ENCODE data around the gene AK9.
A peak's percentile ranks its signal among the peaks of the same experiment; 100 is the strongest.
"Not testable (repeated sequence)": the region's sequence is repeated elsewhere in the genome, so short reads cannot be mapped to it uniquely, and the experiment has no call there.

The AK9 gene

DNA sequence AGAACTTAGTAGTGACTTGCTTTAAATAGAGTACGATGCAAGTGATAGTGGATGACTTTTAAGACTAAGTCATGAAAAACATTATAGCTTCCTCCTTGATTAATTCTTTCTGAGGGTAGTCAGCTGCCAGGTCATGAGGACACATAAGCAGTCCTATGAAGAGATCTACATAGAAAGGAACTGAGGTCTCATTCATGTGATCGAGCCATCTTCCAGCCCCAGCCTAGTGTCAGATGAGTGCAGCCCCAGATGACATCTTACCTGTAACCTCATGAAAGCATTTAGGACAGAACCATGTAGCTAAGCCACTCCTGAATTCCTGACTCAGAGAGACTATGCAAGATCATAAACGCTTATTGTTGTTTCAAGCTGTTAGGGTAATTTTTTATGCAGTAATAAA lies 67.7 kb downstream of the AK9 start:
- no peak for DNase-seq

DNA sequence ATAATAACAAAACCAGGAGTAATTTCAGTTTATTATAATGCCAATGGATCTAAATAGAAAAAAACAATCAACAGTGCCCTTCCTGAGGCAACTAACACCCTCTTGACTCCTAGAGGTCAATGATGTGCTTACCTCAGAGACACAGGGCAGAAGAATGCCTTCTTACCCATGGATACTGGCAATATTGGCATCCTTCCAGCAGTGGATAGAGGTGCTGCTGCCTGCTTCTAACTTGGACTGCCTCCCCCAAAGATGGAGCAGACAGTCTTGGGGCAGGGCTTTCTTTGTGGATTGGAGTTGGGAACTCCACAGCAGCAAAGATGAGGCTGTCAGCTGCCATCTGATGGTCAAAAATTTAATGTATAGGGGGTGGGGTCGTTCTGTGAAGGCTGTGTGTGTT lies 78.7 kb downstream of the AK9 start:
- no peak for DNase-seq

DNA sequence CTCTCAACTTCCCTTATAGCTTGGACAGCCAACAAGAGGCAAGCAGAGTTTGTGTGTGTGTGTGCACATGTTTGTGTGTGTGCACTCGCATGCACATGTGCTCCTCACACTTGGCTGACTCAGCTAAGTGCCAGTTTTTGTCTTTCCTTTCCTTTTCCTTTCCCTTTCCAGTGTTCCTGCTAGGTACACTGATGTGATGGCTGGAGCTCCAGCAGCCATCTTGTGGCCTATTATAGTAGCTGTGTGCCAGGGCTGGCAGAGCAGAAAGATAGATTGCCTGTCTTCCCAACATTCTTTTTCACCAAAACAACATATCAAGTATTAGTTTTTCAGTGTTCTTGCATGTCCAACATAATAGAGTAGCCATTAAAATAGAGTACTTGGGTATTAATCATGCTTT lies 79.5 kb downstream of the AK9 start:
- no peak for DNase-seq

DNA sequence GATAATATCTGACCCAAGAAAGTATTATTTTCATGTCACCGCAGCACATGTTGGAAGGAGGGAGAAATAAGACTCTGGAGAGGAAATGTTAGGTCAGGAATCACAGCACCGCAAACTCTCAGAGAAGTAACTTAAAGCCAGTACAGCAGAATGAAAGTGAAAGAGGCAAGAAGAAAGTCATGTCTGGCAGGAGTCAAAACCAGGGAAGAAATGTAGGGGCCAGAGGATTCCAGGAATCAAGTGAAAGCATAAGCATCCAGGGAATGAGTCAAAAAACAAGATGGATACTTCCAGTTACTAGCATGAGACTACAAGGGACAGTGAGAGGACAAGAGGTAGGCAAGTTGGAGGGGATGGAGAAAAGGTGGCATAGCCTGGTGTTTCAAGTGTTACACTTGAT lies 80.4 kb downstream of the AK9 start:
- DNase-seq = no peak

DNA sequence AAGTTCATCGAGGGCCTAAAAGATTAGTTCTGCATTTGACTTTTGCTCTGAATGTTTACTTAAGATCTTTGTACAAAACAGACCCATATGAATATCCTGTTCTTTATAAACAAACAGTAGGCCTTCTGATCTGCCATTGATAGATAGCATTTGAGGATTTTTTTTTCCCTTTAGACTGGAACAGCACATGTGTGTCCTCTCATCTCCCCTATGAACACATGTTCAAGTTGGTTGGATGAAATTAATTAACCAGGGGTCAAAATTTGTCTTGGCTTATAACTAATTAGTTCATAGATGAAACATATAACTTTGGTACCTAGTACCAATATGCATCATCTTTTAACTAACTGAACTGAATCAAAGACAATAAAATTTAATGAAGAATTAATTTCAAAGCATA lies 81.3 kb downstream of the AK9 start:
- DNase-seq = no peak

DNA sequence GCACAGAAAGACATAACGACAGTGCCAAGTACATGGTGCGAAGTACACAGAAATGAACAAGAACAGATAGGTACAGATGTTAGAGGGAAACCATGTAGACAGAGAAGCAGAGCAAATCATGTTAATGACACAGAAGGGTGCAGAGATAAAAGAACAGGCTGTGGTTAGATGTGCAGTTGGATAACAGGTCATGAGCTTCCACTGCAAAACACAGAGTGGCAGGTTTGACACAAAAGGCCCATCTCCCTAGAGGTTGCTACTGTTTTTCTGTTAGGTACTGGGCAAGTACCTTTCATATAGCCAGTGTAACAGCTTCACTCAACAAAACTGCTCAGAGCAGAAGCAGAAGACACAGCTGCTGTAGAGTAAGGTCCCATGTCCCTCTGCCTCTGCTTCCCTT lies 84.6 kb downstream of the AK9 start:
- no peak for DNase-seq

DNA sequence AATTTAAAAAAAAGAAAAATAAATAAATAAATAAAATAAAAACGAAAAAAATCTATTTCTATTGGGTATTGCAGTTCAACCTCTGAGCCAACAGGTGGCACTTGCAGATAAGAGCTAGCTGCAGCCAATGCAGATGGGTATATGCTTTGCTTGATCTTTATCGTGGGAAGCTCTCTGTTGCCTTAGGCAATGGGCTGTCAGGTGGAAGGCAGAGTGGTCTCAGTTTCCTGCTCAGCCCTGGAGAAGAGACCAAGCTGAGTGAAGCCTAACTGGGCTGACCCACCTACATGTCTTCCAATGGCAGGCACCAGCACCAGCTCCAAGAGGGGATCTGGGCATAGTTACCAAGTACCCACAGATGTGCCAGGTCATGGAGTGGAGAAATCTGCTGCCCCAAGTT lies 95.0 kb downstream of the AK9 start:
- DNase-seq = peak; percentile 11 to 51

DNA sequence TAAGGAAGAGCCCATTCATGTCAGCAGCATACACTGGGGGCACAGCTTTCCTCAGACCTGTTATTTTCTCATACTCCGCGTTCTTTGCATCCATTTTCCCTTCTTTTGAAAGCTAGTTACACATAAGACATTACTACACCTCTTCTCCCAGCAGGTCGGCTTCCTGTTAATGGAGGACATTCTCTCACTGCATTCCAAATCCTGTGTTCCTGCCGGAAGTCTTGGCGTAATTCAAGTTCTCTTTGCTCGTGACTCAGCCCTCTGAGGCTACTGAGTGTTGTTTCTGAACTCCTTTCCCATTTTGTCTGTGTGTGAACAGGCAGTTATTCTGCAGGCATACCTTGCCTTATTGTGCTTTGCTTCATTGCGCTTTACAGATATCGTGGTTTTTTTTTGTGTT lies 110.5 kb downstream of the AK9 start:
- DNase-seq = no peak

DNA sequence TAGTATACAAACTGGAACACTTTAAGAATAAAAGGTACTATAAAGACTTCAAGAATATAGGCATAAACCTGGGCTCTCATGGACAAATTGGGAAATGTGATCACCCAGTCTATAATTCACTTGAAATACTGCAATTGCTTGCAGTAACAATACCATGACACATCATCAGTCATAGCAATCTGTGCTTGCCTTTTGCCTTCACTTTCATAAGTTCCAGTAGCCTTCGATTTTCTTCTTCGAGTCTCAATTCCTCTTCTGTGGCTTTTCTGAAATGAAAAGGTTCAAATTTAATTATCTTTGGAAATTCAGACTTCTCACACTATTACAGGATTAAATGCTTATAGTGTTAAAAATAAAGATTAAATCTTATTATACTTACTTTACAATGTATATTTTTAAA lies 111.6 kb downstream of the AK9 start:
- DNase-seq = no peak

DNA sequence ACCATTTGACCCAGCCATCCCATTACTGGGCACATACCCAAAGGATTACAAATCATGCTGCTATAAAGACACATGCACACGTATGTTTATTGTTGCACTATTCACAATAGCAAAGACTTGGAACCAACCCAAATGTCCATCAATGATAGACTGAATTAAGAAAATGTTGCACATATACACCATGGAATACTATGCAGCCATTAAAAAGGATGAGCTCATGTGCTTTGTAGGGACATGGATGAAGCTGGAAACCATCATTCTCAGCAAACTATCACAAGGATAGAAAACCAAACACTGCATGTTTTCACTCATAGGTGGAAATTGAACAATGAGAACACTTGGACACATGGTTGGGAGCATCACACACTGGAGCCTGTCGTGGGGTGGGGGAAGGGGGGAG lies 121.1 kb downstream of the AK9 start:
- DNase-seq = not testable (repeated sequence)

DNA sequence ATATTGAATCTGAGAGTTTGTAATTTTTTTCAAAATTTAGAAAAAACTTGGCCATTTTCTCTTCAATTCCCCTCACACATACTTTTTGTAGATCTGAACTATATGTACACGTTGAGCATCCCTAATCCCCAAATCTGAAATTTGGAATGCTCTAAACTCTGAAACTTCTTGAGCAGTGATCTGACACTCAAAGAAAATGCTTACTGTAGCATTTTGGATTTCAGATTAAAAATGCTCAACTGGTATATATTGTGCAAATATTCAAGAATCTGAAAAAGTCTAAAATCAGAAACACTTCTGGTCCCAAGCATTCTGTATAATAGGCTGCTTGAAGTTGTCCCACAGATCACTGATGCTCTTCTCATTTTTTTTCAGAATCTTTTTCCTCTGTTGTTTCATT lies 129.2 kb downstream of the AK9 start:
- no peak for DNase-seq

DNA sequence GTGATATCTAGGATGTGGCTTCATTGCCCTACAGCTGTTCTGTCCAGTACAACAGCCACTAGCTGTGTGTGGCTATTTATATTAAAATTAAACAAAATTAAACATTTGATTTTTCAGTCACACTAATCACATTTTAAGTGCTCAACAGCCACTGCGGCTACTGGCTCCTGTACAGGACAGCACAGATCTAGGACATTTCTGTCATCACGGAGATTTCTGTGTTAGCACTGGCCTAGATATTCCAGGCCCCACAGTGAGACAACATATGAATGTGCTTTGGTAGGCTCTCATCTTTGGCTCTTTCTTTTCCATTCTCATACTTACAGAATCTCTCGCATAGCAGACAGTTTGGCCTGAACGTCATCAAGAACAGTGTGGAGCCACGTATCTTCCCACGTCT lies 159.6 kb downstream of the AK9 start:
- no peak for DNase-seq

DNA sequence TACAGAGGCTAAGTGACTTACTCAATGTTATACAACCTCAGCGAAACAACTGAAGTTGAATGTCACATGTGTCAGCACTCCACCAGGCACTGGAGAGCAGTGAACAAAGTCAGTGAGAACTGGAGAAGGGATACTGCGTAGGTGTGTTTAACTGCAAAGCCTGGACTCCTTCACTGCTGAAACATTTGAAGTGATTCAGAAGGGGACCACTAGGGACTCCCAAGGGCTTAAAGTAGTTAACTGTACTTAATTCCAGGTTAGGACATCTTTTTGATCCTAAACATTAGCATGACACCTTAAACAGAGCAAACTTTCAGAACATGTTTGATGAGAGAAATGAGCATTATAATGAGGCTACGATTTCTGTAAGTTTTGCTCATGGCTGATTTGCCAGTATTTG lies 163.0 kb downstream of the AK9 start:
- peak in 1 of 2 experiments; percentile 34 for DNase-seq

DNA sequence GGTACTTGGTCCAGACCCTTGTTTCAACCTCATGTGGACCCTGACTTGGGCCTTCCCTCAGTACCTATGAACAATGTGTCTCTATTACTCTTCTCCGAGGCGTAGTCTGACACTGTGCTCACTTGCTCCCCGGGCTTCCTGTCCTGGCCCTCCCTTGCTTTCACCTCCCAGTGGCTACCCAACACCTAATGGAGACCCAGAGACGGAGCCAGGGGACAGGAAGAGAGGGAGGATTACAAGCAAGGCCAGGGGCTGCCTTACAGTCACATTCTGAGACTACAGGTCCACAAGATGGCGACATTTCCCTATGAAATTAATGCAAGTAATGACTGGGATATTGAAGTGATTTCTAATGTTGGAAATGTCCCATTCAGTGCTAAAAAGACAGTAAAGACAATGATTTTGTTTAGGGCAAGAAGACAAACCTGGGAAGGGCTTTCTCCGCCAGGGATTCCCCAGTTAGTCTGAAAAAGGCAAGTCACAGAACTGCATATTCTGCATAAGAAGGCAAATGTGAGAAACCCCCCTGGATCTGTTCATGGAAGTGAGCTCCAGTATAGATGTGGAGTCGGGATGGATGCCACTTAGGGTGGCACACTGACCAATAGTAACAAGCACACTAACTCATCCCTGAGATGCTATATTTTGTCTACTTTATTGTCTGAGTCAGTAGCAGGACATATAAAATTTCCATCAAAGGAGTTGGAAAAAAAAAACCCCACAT lies 163.9 kb downstream of the AK9 start:
- DNase-seq = peak; percentile 61 to 88

DNA sequence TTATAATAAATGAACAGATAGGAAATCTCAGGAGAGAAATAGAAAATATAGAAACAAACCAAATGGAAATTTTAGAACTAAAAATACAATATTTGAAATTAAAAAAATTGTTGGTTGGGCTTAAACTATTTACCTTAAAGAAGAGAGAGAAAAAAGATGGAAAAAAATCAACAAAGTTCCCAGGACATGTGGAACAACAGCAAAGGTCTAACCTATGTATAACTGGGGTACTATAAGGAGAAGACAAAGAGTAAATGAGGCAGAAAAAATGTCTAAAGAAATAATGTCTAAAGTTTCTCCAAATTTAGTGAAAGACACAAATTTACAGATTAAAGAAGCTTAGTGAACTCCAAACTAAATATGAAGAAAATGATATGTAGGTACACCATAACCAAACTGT lies 166.9 kb downstream of the AK9 start:
- DNase-seq = no peak

DNA sequence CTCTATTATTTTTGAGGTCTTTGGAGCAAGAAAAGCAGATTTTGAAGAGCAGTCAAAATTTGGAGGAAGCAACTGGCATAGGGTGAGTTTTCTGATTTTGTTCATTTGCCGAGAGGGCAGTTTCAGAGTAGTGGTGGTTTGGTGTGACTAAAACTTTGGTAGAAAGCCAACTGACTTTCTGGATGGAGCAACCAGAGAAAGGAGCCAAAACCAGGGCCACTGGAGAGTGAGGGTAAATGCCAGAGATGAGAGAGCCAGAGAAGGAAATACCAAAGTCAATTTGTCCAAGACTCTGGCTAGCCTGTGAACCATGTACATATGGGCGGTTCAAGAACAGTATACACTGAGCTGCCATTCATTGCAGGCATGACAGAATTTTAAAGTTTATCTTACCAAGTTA lies 167.5 kb downstream of the AK9 start:
- DNase-seq = no peak

DNA sequence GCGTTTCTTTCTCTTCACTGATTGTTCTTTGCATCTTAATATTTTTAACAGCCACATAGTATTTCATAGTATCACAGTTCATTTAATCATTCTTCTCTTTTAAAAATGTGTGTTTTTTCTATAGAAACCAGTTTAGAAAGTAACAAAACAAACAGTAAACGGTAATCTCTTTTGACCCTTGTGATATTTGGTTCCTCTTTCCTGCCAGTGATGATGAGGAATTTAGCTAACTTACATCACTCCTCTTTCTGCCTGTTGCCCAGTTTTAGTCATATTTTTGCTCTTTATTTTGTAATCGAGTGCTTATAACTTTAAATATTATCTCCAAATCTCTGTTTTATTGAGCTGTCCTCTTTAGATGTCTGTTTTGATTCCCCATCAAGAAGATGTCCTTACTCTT lies 169.9 kb downstream of the AK9 start:
- DNase-seq = no peak

DNA sequence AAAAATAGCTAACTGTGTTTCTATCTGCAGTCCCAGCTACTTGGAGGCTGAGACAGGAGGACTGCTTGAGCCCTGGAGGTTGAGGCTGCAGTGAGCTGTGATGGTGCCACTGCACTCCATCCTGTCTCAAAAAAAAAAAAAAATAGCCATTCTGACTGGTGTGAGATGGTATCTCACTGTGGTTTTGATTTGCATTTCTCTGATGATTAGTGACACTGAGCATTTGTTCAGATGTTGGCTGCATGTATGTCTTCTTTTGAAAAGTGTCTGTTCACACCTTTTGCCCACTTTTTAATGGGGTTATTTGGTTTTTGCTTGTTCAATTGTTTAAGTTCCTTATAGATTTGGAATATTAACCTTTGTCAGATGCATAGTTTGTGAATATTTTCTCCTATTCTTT lies 171.4 kb downstream of the AK9 start:
- not testable (repeated sequence) for DNase-seq

DNA sequence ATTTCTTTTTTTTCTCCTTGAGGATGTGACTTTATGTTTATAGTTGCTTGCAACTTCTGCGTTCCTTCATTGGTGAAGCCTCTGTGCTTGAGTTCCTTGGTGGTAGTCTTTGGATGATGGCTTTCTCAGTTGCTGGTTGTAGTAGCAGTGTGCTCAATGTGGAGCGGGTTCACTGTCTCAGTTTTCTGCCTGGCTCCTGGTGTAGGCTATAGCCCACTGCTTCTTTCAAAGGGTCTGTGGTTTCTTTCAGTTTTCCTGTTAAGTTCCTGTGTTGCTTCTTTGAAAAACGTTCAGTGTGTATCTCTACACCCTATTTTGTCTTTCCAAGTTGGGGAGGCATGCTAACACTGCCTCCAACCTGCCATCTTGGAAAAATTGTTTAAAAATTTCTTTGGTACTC lies 174.1 kb downstream of the AK9 start:
- DNase-seq = no peak

DNA sequence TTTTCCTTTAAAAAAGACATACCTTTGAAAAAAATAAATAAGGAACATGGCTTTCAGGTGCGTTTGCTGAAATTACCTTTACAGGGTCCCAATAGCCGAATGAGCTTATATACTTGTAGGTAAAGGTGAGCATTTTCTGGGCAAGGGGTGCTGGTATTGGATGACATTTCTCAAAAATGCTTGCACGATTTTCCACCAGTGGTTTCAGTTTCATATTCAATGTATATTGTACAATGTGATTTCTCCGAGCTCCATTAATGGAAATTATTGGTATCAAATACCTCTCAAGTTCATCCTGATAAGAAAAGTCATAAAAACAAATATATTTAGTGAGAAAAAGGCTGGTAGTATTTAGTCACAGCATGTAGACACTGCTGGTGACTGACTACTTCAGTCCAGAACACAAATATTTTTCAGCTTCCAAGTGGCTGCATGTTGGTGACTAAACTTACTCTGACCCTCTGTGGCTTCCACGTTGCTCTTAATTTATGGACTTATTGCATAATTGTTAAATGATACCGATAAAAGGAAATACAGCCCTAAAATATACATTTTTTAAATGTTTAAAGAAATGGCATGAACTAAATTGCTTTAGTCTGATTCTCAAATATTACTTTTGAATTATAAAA lies 175.1 kb downstream of the AK9 start:
- no peak for DNase-seq

DNA sequence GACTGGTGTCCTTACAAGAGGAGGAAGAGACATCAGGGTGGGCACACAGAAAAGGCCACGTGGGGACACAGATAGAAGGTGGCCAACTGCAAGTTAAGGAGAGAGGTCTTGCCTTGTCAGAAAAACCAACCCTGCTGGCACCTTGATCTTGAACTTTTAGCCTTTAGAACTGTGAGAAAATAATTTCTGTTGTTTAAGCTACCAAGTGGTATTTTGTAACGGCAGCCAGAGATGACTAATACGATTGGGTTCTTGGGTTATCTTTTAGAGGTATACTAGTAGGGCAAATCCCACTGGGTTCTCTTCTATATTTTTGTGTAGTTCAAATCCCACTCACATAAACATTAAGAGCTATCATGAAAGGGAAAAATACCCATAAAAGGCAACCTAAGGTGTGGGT lies 176.1 kb downstream of the AK9 start:
- no peak for DNase-seq

DNA sequence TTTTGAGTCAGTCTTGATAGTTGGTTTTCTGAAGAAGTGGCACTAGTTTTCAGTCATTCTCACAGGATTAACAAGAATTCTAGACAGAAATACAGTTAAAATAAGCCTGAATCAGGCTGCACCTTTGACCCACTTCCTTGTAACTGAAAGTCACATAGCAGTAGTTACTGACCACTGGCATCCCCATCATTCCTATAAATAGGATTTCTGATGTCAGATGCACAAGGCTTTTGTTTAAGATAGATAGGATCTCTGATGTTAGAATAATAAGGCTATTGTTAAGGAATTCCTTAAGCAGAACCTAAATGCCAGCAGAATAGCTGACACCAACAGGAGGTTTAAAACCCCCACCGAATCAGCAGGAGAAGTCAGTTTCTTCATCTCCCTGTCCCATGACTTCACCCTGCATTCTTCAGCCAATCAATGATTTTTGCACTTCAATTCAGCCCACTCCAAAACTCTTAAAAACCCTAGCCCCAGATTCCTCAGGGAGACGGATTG lies 177.4 kb downstream of the AK9 start:
- DNase-seq = peak; percentile 9 to 10

DNA sequence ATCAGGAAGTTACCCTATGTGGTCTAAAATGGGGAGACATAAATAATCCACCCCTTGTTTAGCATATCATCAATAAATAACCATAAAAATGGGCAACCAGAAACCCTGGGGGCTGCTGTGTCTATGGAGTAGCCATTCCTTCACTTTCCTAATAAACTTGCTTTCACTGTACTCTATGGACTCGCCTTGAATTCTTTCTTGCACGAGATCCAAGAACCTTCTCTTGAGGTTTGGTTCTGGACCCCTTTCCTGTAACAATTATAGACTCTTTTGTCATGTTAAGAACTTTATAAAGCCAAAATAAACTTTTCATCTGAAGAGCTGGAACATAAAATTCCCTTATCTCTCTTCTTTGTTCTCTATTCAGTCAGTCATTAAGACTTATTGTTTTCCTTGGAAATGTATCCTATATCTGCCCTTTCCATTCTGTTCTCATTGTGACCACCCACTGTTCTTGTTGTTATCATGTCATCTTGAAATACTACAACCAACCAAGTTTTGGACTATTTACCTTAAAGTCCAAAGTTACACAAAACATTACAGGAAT lies 178.7 kb downstream of the AK9 start:
- no peak for DNase-seq

DNA sequence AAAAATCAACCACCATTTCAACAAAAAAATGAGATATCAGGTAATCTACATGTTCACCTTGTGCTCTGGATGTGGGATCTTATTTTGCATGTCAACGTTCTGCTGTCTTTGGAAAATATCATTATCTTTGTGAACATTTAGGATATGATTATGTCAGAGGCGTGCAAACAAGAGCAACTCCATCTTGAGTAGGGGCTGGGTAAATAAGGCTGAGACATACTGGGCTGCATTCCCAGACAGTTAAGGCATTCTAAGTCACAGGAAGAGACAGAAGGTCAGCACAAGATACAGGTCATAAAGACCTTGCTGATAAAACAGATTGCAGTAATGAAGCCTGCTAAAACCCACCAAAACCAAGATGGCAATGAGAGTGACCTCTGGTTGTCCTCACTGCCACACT lies 179.2 kb downstream of the AK9 start:
- DNase-seq = no peak

DNA sequence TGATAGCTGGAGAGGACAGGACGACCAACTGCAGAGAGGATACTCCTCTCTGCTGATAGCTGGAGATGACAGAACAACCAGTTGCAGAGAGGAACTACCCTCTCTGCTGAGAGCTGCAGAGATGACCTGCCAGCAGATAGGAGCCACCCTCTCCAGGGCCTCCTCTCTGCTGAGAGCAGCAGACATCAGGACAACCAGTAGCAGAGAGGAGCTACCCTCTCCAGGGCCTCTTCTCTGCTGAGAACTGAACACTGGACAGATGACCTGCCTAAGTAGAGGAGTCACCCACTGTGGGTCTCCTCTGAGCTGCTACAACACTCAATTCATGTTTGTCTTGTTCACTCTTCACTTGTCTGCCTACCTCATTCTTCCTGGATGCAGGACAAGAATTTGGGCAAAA lies 180.6 kb downstream of the AK9 start:
- no peak for DNase-seq
